SK-N-MC (cell line): ENCODE data around the gene SLC4A8.

Experiments
- EZH2 ChIP-seq: fragments of 200-600 bp; sonication (generic); IDR thresholded peaks from one replicate; pipeline ENCODE4 v1.6.1; 2017; ENCODE audit warnings: antibody characterized with exemption
- FOXP2 ChIP-seq: optimal IDR thresholded peaks from 2 replicates; pipeline ENCODE3; 2011; ENCODE audit warnings: mild to moderate bottlenecking, moderate library complexity; ENCODE audit not compliant: insufficient read depth; ENCODE audit errors: extremely low read length, control extremely low read depth
- POLR2AphosphoS5 ChIP-seq: IDR thresholded peaks from 2 replicates; pipeline ENCODE4 v1.6.1; 2012; ENCODE audit warnings: mild to moderate bottlenecking, low read depth, low read length, borderline replicate concordance

DNA sequence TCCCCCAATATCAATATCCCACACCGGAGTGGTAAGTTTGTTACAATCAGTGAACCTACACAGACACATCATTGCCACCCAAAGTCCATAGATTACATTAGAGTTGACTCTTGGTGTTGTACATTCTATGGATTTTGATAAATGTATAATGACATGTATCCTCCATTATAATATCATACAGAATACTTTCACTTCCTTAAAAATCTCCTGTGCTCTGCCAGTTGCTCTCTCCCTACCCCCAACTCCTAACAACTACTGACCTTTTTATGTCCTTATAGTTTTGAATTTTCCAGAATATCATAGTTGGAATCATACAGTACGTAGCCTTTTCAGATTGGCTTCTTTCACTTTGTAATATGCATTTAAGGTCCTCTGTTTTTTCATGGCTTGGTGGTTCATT, 48.4 kb downstream of the SLC4A8 start:
- TF ChIP-seq POLR2AphosphoS5 (no peak), EZH2 (no peak), FOXP2 (no peak)
